ENCODE data around the gene CTNND2. TPM values are rescaled to one million over a fixed set of nuclear protein-coding genes. Genes with fewer than 3 reads are reported as not detected.
"Not testable (repeated sequence)": the region's sequence is repeated elsewhere in the genome, so short reads cannot be mapped to it uniquely, and the experiment has no call there.

CTNND2 gene
- polyA plus RNA-seq, 1 donor, result 0.75 TPM

GRCh38 chr5:11467588-11467987 is 436.7 kb downstream of the CTNND2 start:
- no peak for DNase-seq (ENCODE audit: low read depth)

- no peak for DNase-seq (ENCODE audit: low read depth)
These were observed 444.5 kb downstream of the CTNND2 start for GRCh38 chr5:11459716-11460115.

- DNase-seq (ENCODE audit: low read depth), result no peak
These were observed 448.7 kb downstream of the CTNND2 start for GRCh38 chr5:11455505-11455904.

- DNase-seq (ENCODE audit: low read depth), result no peak
These were observed 451.4 kb downstream of the CTNND2 start for GRCh38 chr5:11452852-11453251.

- DNase-seq (ENCODE audit: low read depth), result no peak
These were observed 454.3 kb downstream of the CTNND2 start for GRCh38 chr5:11449966-11450365.

- no peak for DNase-seq (ENCODE audit: low read depth)
These were observed 455.0 kb downstream of the CTNND2 start for GRCh38 chr5:11449217-11449616.

GRCh38 chr5:11443831-11444230 is 460.4 kb downstream of the CTNND2 start:
- DNase-seq (ENCODE audit: low read depth), result no peak

GRCh38 chr5:11432116-11432515 is 472.1 kb downstream of the CTNND2 start:
- no peak for DNase-seq (ENCODE audit: low read depth)

- no peak for DNase-seq (ENCODE audit: low read depth)
These were observed 475.0 kb downstream of the CTNND2 start for GRCh38 chr5:11429254-11429653.

GRCh38 chr5:11427569-11427968 is 476.7 kb downstream of the CTNND2 start:
- no peak for DNase-seq (ENCODE audit: low read depth)

- no peak for DNase-seq (ENCODE audit: low read depth)
These were observed 477.8 kb downstream of the CTNND2 start for GRCh38 chr5:11426442-11426841.

- DNase-seq (ENCODE audit: low read depth), result no peak
These were observed 481.9 kb downstream of the CTNND2 start for GRCh38 chr5:11422342-11422741.

GRCh38 chr5:11420969-11421368 is 483.3 kb downstream of the CTNND2 start:
- DNase-seq (ENCODE audit: low read depth), result no peak

GRCh38 chr5:11415751-11416150 is 488.5 kb downstream of the CTNND2 start:
- DNase-seq (ENCODE audit: low read depth), result no peak

- DNase-seq (ENCODE audit: low read depth), result not testable (repeated sequence)
These were observed 489.5 kb downstream of the CTNND2 start for GRCh38 chr5:11414732-11415131.

GRCh38 chr5:11411621-11412020 is 492.6 kb downstream of the CTNND2 start:
- no peak for DNase-seq (ENCODE audit: low read depth)

- no peak for DNase-seq (ENCODE audit: low read depth)
These were observed 496.6 kb downstream of the CTNND2 start for GRCh38 chr5:11407556-11408145.

GRCh38 chr5:11400316-11400715 is 503.9 kb downstream of the CTNND2 start:
- DNase-seq (ENCODE audit: low read depth), result no peak

- no peak for DNase-seq (ENCODE audit: low read depth)
These were observed 505.5 kb downstream of the CTNND2 start for GRCh38 chr5:11398728-11399127.

GRCh38 chr5:11397549-11397948 is 506.7 kb downstream of the CTNND2 start:
- DNase-seq (ENCODE audit: low read depth), result no peak

- DNase-seq (ENCODE audit: low read depth), result no peak
These were observed 507.3 kb downstream of the CTNND2 start for GRCh38 chr5:11396917-11397316.

GRCh38 chr5:11394933-11395332 is 509.3 kb downstream of the CTNND2 start:
- DNase-seq (ENCODE audit: low read depth), result no peak

GRCh38 chr5:11390291-11390767 is 513.9 kb downstream of the CTNND2 start:
- DNase-seq (ENCODE audit: low read depth), result no peak

- no peak for DNase-seq (ENCODE audit: low read depth)
These were observed 516.9 kb downstream of the CTNND2 start for GRCh38 chr5:11387382-11387781.
